KBM-7 (cell line): ENCODE data around the gene ARMH2.

Source experiments
- DNase-seq: peaks from one replicate; pipeline ENCODE4 v3.0.0-alpha.2; 2015
- in situ Hi-C: fragments of 300-500 bp; cut with MboI; formaldehyde crosslinking; loops from 2 replicates; pipeline ENCODE4 v1.14.3; 2020; ENCODE audit warnings: low sequenced_read_pairs, low pct_unique_long_range_greater_than_20kb, mixed read lengths

ARMH2 gene

DNA sequence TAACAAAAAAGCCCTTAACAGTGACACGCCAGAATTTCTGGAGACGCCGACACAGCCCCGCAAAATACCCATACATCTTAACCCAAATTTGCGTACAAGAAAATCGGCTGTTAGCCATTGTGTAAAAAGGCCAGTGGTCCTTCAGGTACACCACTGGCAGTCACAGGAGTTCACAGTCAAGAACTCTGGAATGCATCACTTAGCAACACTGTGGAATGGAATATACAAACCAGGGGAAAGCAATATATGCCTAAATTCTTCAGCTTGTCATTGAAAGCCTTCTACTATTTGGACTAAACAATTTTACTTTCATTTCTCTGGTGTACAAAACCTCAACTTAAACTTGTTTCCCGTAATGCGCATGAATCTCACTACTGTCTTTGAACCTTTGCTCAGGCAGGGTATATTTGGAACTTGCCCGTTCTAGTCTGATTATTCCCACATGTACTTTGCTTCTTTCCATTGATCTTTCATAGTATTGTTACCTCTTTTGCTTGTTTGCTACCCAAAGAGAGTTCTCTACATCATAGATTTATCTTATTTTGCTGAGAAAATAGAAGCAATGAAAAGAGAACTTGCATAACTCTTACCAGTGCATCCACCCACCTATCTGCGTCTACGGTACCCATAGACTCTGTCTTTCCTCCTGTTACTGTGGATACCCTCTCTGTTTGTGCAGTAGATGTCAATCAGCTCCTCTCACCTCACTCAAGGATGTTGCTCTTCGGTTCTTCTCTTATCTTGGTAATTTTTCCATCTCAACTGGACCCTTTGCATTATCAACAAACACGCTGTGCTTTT is at the start of gene ARMH2:
Gene ARMH2, minus strand, starts transcription at position 178 of the 801 bp plus-strand sequence. Its CDS starts 60 bp downstream, at position 118.
- in situ Hi-C loops = no loop called here
- no peak for DNase-seq

GRCh38 chr6:24848461-24848860 is 49.7 kb upstream of the ARMH2 start:
- in situ Hi-C loops = no loop called here
- DNase-seq = no peak

GRCh38 chr6:24847402-24847801 is 48.7 kb upstream of the ARMH2 start:
- DNase-seq = no peak
- in situ Hi-C loops = no loop called here

GRCh38 chr6:24845578-24845977 is 46.9 kb upstream of the ARMH2 start:
- in situ Hi-C loops = no loop called here
- no peak for DNase-seq

GRCh38 chr6:24844903-24845302 is 46.2 kb upstream of the ARMH2 start:
- in situ Hi-C loops = no loop called here
- DNase-seq = no peak

- in situ Hi-C loops = no loop called here
Measured at GRCh38 chr6:24844061-24844460, 45.3 kb upstream of the ARMH2 start.

DNA sequence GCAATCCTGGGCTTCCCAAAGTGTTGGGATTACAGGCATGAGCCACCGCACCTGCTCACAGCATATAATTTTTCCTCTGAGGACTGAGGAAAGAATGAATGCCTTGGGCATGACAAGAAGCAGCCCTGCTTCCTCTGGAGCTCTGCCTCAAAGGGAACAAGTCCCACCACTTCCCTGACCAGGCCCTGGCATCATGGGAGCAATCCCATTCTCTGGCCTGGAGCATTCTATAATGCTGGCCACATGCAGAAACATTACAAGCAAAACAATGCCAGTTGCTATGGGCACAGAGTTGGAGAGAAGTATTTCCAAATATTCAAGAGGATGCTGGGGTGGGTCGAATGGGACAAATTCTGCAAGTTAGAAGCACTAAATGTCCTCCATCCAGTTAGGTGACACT is 41.5 kb upstream of the ARMH2 start:
- DNase-seq = no peak
- in situ Hi-C loops = no loop called here

More at GRCh38 chr6:24844061-24844460, 45.3 kb upstream of the ARMH2 start:
- no peak for DNase-seq

DNA sequence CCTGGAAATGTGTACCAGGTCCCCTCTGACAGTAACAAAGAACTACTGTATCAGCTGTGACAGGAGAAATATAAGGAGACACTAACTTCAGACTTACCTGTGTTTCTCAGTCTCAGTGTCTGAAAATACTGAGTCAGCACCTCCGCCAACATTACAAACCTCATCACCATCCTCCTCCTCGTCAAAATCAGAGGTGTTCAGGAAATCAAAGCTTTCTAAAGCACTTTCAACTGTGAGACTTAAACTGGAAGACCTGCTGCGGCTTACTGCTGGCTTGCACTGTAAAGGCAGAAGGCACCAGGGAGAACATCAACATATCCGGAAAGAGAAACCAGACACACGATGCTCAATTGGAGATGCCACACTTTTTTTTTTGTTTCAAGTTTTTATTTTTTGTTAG is 40.3 kb upstream of the ARMH2 start:
- in situ Hi-C loops = no loop called here
- no peak for DNase-seq

- no peak for DNase-seq
- in situ Hi-C loops = no loop called here
Measured at GRCh38 chr6:24838081-24838480, 39.4 kb upstream of the ARMH2 start.

GRCh38 chr6:24836109-24836508 is 37.4 kb upstream of the ARMH2 start:
- in situ Hi-C loops = no loop called here
- no peak for DNase-seq

GRCh38 chr6:24833711-24834386 is 35.1 kb upstream of the ARMH2 start:
- in situ Hi-C loops = no loop called here
- no peak for DNase-seq

GRCh38 chr6:24832794-24833193 is 34.1 kb upstream of the ARMH2 start:
- in situ Hi-C loops = no loop called here
- no peak for DNase-seq

DNA sequence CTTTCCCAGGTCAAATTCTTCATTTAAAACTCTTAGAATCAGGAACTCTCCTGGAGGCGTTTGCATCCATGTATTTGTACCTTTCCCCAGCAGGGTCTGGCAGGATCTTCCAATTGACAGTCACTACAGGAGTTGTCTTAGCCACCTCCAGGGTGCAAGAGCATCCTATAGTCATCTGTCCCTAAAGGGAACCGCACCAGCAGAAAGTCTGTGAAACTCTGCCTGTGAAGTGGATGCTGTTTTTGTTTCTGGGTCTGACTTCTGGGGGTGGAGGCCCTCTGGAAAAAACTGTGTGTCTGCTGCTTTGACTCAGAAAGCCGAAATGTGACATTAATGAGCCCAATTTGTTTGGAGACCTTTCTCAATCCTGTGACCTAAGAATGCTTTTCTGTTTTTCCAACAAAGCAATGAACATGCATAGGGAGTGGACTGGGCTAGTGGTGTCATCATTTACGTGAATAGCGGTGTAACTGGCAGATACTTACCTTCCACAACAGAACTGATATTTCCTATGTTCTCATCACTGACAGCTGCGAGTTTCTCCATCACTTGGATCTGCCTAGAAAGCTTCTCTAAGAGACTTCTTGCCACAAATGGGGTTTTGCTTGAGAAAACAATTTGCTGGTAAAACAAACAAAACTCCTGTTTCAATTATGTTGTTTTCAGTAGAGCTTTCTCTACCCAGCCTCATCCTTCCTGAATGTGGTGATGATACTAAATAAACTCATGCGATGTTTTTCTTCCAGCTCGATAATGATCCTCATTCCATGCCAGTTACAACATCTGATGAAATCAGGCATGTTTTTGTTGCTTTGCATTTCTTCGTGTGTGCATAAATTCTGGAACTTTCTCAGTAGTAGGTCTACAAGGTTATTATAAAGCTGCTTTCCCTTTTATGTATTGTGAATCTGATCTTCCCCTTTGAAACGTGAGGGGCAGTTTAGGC is 33.3 kb upstream of the ARMH2 start:
- in situ Hi-C loops = no loop called here

DNA sequence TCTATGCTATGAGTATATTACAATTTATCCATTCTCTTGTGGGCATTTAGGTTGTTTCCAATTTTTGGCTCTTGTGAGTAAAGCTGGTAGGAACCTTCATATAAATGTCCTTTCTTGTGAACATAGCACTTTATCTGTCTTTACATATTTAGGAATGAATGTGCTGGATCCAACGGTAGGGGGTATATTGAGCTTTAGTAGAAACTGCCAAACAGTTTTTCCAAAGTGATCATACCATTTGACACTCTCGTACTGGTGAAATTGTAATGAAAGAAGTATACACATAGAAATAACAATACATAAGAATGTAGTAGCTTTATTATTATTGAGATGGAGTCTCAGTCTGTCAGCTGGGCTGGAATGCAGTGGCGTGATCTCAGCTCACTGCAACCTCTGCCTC is 30.9 kb upstream of the ARMH2 start:
- DNase-seq = no peak
- in situ Hi-C loops = no loop called here

More for the DNA sequence above, 33.3 kb upstream of the ARMH2 start:
- no peak for DNase-seq

DNA sequence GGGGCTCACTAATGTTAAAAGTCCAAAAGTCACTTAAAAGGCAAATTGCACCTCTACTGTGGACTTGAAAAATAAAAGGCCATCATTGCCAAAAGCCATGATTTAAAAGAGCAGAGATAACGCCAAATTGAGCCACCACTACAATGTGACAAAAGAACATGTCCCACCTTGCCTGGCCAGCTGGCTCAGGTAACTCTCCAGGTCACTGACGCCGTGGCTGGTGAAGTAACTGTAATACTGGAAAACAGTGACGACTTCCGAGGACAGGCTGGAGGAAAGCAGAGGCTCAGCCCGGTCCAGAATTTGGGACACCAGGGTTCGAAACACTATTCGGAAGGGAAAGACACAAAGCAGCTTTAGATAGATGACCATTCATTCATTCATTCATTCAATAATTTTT is 29.3 kb upstream of the ARMH2 start:
- DNase-seq = no peak
- in situ Hi-C loops = no loop called here

DNA sequence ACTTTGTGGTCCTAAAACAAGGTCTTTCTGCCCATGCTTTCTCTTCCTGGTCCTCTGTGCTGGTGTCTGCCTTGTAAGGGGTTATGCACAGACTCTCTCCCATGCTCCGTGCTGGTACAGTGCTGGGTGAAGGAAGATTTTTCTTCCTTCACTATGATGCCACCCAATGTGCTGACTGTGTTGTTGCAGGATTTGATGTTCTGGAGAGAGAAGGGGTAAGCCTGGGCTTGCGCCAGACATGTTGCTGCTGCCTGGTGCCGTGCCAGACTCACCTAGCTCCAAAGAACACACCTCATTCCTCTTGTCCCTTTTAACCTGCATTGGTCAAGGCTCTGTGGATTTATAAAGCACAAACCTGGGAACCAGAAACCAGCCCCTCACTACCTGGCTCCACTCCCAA is 28.4 kb upstream of the ARMH2 start:
- in situ Hi-C loops = no loop called here
- DNase-seq = peak; percentile 16

DNA sequence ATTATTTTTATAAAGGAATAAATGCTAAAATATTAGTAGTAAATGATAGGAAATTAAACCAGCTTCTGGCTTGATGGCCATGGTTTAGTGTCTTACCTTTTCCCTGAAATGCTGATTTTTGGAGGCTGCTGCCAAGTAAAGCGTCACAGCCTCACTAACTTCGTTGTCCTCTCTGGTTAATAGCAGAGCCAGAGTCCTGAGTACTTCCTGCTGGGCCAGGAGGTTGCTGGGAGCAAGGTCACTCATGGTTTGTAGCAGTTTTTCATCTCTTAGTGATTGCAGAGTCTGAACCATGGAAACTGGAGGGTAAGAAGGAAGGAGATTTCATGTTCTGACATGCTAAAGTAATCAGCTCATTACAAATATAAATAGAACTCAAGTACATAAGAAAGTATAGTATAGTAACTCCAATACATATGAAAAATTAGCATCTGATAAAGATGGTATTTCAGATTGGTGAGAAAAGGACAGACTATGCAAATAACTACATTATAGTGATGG is 26.5 kb upstream of the ARMH2 start:
- DNase-seq = no peak
- in situ Hi-C loops = no loop called here

GRCh38 chr6:24824142-24824938 is 25.6 kb upstream of the ARMH2 start:
- no peak for DNase-seq
- in situ Hi-C loops = no loop called here

- in situ Hi-C loops = no loop called here
- no peak for DNase-seq
Measured at GRCh38 chr6:24823185-24823584, 24.5 kb upstream of the ARMH2 start.
